Measurements from ENCODE around the gene SDK2.
A peak's percentile ranks its signal among the peaks of the same experiment; 100 is the strongest.
"Not testable (repeated sequence)": the region's sequence is repeated elsewhere in the genome, so short reads cannot be mapped to it uniquely, and the experiment has no call there.

The SDK2 gene

GRCh38 chr17:73336408-73337329, 307.6 kb downstream of the SDK2 start:
- DNase-seq, result no peak

GRCh38 chr17:73335591-73336407, 308.4 kb downstream of the SDK2 start:
- DNase-seq, result no peak

GRCh38 chr17:73334771-73335513, 309.3 kb downstream of the SDK2 start:
- no peak for DNase-seq

GRCh38 chr17:73333445-73333844, 310.8 kb downstream of the SDK2 start:
- DNase-seq, result peak; percentile 59

- DNase-seq, result no peak
Observed at GRCh38 chr17:73331060-73331459, 313.2 kb downstream of the SDK2 start.

GRCh38 chr17:73327676-73328075, 316.6 kb downstream of the SDK2 start:
- no peak for DNase-seq

- DNase-seq, result no peak
Observed at GRCh38 chr17:73325527-73325842, 318.8 kb downstream of the SDK2 start.

- DNase-seq, result no peak
Observed at GRCh38 chr17:73324711-73325526, 319.3 kb downstream of the SDK2 start.

GRCh38 chr17:73324160-73324475, 320.1 kb downstream of the SDK2 start:
- no peak for DNase-seq

GRCh38 chr17:73323409-73324159, 320.7 kb downstream of the SDK2 start:
- DNase-seq, result no peak

GRCh38 chr17:73320601-73321264, 323.5 kb downstream of the SDK2 start:
- no peak for DNase-seq

- no peak for DNase-seq
Observed at GRCh38 chr17:73319766-73320165, 324.5 kb downstream of the SDK2 start.

GRCh38 chr17:73318836-73319235, 325.4 kb downstream of the SDK2 start:
- no peak for DNase-seq

- no peak for DNase-seq
Observed at GRCh38 chr17:73318427-73318813, 325.8 kb downstream of the SDK2 start.

GRCh38 chr17:73317513-73318426, 326.5 kb downstream of the SDK2 start:
- DNase-seq, result no peak

GRCh38 chr17:73316919-73317505, 327.2 kb downstream of the SDK2 start:
- no peak for DNase-seq

GRCh38 chr17:73315471-73315870, 328.8 kb downstream of the SDK2 start:
- no peak for DNase-seq

- DNase-seq, result no peak
Observed at GRCh38 chr17:73313526-73314127, 330.6 kb downstream of the SDK2 start.

- DNase-seq, result not testable (repeated sequence)
Observed at GRCh38 chr17:73312887-73313286, 331.4 kb downstream of the SDK2 start.

Measured in GOT3 (cell line).